ENCODE results near the gene CARF. TPM values are rescaled to one million over a fixed set of nuclear protein-coding genes. Genes with fewer than 3 reads are reported as not detected.

Gene CARF
- total RNA-seq, 1 donor from 2014 or later, result 21.4 TPM

DNA sequence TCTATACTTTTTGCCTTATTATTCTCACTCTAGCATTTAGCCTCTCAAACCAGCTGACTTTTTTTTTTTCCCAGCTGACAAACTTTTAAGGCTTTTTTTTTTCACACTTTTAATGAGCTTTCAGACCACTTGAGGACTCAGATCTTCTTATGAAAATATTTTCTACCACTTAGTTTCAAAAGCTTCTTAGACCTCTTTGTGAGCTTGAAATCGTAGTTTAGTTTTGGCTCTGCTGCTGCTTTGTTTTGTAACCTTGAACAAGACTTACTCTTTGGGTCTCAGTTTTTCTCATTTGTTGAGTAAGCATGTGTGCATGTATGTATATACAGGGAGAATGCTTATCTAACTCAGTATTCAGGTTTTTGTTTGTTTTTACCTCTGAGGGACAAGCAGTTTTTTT lies 106.1 kb downstream of the CARF start:
- peak; percentile 22 for DNase-seq (ENCODE audit: low spot score)

DNA sequence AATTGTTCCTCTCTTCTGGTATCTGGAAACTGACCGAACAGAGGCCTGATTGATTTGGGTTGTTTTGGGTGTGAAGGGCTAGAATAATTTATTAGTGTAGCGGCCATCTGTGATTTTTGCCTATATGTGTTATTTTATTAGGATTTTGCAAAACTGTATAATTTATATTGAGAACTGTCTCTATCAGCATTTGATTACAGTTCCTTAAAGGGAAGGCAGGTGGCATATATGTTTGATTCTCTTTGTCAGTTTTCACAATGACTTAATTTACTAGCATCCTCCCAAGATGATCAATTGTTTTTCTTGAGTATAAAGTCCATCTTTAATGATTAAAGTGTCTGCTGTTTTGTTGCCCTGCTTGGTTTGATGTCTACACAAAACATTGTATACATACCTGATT lies 107.1 kb downstream of the CARF start:
- no peak for DNase-seq (ENCODE audit: low spot score)

DNA sequence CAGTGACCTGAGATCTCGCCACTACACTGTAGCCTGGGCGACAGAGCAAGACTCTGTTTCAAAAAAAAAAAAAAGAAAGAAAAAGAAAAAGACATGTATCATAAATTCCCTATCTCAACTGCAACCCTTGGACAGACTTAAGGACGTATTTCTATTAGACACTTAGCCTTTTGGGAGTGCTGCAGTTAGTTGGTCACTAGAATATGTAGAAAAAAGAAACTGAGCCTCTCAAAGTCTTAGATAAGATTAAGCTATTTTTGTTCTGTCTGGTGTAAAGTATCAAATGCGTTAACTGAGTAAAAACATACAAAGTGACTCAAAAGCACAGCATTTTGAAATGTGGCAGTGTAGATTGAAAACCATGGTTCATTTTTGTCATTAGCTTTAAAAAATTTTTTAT lies 109.9 kb downstream of the CARF start:
- peak; percentile 51 for DNase-seq (ENCODE audit: low spot score)

DNA sequence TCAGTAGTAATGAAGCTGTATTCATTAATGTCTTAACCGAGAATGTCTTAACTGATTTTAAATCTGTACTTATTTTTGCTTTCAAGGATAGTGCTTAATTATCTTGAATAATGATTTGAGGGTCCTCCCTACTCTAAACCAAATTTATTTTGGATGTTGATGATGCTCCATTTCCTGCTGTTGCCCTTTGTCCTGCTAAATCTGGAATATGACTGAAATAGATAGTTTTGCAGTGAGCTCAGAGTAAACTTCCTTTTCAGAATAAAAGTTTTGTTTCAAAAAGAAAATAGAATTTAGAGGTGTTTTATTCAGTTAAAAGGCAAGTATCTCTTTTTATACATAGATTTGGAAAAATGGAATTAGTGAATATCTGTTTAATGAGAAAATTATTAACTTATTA lies 110.7 kb downstream of the CARF start:
- DNase-seq (ENCODE audit: low spot score), result no peak

DNA sequence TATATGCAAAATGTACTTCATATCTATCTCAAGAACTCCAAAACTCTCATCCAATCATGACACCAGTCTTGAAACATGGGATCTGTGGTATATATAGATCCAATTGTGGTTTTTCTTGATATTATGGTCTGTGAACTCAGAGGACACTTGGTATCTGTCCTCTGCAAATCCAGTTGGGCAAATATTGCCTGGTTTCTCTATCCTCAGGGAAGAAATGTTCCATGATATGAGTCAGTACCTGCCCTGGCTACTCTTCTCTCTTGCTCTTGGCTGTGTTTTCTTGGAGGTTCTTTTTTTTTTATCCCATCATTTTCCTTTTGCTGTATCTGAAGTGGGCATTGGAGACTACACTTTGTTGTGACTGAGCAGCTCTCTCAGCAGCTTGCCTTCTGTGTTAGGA lies 113.5 kb downstream of the CARF start:
- no peak for DNase-seq (ENCODE audit: low spot score)

- no peak for DNase-seq (ENCODE audit: low spot score)
These were observed 118.5 kb downstream of the CARF start for GRCh38 chr2:203030545-203030944.

GRCh38 chr2:203030991-203031390 lies 118.9 kb downstream of the CARF start:
- DNase-seq (ENCODE audit: low spot score), result no peak

DNA sequence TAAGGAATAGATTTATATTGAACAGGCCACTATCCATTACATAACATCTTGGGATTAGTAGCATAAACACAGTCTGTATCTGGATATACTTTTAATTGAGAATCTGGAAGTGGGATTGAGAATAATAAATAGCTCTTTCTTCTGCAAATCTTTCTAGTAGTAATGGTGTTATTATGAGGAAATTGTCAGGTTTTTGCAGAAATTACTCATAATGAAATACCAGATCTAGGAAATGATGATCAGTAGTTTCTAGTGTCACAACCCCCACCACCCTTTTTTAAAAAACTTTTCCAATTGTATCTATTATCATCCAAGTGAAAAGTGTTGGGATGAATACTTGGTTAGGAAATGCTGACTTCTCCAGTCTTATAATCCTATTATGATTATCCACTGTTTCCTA lies 121.3 kb downstream of the CARF start:
- DNase-seq (ENCODE audit: low spot score), result no peak

DNA sequence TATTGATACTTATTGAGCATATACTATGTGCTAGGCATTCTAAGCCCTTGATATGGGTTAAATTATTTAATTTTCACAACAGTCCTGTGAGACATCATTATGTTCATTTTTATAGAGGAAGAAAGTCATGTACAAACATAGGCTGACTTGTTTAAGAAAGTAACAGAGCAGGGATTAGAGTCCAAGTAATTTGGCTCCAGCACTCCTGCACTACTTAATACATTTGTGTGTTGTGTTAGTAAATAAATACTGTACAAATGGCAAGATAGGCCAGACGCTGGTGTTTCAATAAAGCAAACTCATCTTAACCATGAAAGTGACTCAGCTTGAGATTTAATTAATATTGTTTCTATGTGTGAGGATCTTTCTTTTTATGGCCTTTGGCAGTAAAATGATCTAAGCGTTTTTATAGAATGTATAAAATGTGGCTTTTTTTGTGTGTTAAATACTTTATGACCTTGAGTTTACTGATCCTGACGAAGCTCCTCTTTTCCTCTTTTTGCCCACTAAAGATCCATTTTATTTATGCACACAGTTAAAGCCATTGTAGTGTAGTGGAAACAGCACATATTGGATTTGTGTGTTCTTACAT lies 123.9 kb downstream of the CARF start:
- DNase-seq (ENCODE audit: low spot score), result no peak

Other genes starting within 250 kb of the CARF start
- gene ICA1L, start 40.5 kb upstream of the CARF start, total RNA-seq (ENCODE audit: insufficient read depth, low replicate concordance), result 16.1 TPM
- 4.8 TPM for gene WDR12, start 602 bp upstream of the CARF start, total RNA-seq (ENCODE audit: insufficient read depth, low replicate concordance)
- 78.0 TPM for gene NBEAL1, start 102.6 kb downstream of the CARF start, total RNA-seq (ENCODE audit: insufficient read depth, low replicate concordance)

All from umbilical cord (tissue), 2 donors.